ENCODE data around the gene STBD1. TPM values are rescaled to one million over a fixed set of nuclear protein-coding genes. Genes with fewer than 3 reads are reported as not detected.
"Not testable (repeated sequence)": the region's sequence is repeated elsewhere in the genome, so short reads cannot be mapped to it uniquely, and the experiment has no call there.

The STBD1 gene
- total RNA-seq, 1 experiment from 2014 or later = not detected

DNA sequence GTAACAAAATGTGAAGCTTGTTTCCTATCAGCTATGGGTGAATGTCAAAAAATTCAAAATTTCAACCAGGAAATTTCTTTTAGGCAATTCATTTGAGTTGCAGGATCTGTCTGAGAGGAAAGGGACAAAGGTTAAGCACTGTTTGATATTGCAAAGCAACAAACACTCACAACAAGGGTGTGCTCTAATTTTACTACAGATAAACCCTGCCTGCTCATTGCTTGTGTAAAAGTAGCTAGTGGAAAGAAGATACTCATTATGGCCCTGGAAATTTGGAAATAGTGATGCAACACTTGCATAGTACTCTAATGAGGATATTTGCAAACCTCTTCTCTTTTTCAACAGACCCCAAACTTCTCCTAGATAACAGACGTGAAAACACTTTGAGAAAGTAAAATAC is 27.9 kb upstream of the STBD1 start:
- ChIA-PET POLR2A (ENCODE audit: low non-redundant PET) (no interaction called here), CTCF (no interaction called here)
- Histone ChIP-seq H3K27me3 (replicated peaks; ENCODE audit: insufficient read depth, low read depth, low read length, poor library complexity) (no peaks in the 10 kb centered on the region), H3K27ac (ENCODE audit: low read depth, low read length, poor library complexity, severe bottlenecking) (no peak overlapping the region), H3K4me3 (ENCODE audit: low read depth, low read length, poor library complexity, severe bottlenecking) (no peak overlapping the region), H3K36me3 (ENCODE audit: insufficient read depth, low read length, poor library complexity, severe bottlenecking) (no peaks in the 10 kb centered on the region), H3K9me3 (ENCODE audit: low read depth, low read length, poor library complexity, severe bottlenecking) (no peaks in the 10 kb centered on the region), H3K4me1 (ENCODE audit: insufficient read depth, low read length, poor library complexity, severe bottlenecking) (no peaks in the 10 kb centered on the region)
- intact Hi-C loops (cut with micrococcal nuclease; ENCODE audit: unreplicated experiment) = no loop called here
- DNase-seq (ENCODE audit: low spot score) = no peak
- no TSS peak for BruUV-seq (replicated peaks)
- no peak for TF ChIP-seq EZH2 (IDR thresholded peaks at IDR 0.05; ENCODE audit: borderline replicate concordance, low read depth, low read length, poor library complexity, severe bottlenecking)
- TF ChIP-seq, protein P1, sequence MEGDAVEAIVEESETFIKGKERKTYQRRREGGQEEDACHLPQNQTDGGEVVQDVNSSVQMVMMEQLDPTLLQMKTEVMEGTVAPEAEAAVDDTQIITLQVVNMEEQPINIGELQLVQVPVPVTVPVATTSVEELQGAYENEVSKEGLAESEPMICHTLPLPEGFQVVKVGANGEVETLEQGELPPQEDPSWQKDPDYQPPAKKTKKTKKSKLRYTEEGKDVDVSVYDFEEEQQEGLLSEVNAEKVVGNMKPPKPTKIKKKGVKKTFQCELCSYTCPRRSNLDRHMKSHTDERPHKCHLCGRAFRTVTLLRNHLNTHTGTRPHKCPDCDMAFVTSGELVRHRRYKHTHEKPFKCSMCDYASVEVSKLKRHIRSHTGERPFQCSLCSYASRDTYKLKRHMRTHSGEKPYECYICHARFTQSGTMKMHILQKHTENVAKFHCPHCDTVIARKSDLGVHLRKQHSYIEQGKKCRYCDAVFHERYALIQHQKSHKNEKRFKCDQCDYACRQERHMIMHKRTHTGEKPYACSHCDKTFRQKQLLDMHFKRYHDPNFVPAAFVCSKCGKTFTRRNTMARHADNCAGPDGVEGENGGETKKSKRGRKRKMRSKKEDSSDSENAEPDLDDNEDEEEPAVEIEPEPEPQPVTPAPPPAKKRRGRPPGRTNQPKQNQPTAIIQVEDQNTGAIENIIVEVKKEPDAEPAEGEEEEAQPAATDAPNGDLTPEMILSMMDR (conservative IDR thresholded peaks at IDR 0.05; ENCODE audit: low read depth, low read length) = no peak

DNA sequence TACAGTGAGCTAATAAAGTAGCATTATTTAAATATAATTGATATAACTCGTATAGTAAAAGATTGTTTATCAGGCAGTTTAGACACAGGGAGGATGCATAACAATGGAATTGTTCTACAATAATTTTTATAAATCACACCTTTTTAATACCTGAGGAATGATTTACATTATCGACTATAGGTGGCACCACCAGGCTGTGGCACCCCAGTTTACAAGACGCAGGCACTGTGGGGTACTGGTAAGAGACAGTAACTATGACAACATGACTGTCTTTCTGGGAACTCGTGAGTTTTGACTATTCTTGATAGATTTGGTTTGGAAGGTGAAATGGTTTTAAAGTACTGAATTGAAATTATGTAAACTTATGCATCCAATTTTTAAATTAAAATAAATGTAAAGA is 27.1 kb upstream of the STBD1 start:
- no peak overlapping the region for H3K27ac ChIP-seq (ENCODE audit: low read depth, low read length, poor library complexity, severe bottlenecking)
- no peak overlapping the region for H3K4me3 ChIP-seq (ENCODE audit: low read depth, low read length, poor library complexity, severe bottlenecking)
- intact Hi-C loops (cut with micrococcal nuclease; ENCODE audit: unreplicated experiment) = no loop called here
- ChIA-PET POLR2A (ENCODE audit: low non-redundant PET) (no interaction called here), CTCF (no interaction called here)
- BruUV-seq (replicated peaks) = no TSS peak
- no peaks in the 10 kb centered on the region for H3K36me3 ChIP-seq (ENCODE audit: insufficient read depth, low read length, poor library complexity, severe bottlenecking)
- TF ChIP-seq, protein P1 (conservative IDR thresholded peaks at IDR 0.05; ENCODE audit: low read depth, low read length) = no peak
- TF ChIP-seq EZH2 (IDR thresholded peaks at IDR 0.05; ENCODE audit: borderline replicate concordance, low read depth, low read length, poor library complexity, severe bottlenecking) = no peak
- no peak for DNase-seq (ENCODE audit: low spot score)
- no peaks in the 10 kb centered on the region for H3K4me1 ChIP-seq (ENCODE audit: insufficient read depth, low read length, poor library complexity, severe bottlenecking)
- no peaks in the 10 kb centered on the region for H3K9me3 ChIP-seq (ENCODE audit: low read depth, low read length, poor library complexity, severe bottlenecking)
- H3K27me3 ChIP-seq (replicated peaks; ENCODE audit: insufficient read depth, low read depth, low read length, poor library complexity) = no peaks in the 10 kb centered on the region

DNA sequence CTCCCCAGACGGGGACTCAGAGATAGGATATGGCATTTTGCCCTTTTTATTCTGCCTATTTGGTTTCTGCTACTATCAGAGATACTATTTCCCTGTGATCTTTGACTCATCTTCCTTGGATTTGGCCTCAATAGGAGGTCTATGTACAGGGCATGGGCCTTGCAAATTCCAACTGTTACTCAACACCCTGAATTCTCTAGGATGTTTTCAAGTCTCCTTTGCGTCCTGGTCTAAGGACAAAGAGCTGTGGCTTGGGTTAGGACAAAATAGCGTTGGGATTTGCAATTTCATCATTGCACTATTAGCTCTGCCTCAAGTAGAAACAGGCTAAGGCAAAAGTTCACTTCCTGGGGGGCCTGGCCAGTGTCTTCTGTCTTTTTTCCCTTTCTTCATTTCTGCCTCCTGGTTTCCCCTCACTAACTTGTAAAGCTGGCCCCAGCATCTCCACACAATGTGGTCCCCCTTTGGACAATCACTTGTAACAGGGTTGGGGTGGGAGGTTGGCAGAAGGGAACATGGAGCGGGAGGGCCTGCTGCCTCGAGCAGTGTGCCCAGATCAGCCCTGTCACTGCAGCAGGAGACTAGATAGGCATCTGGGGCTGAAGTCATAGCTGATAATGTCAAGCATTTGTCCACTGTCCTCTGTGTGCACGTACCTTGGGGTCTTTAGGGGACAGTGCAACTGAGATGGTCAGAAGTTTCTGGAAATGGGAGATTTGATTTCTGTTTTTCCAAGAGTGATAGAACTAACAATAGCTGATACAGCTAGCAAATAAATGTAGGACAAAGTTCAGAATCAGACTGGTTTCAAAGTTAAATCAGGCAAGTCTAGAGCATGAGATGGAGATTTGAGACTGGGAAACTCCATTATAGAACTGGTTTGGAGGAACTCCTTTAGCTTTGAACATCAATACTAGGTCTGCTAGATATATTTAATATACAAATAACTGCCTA is 25.8 kb upstream of the STBD1 start:
- H3K36me3 ChIP-seq (ENCODE audit: insufficient read depth, low read length, poor library complexity, severe bottlenecking) = no peaks in the 10 kb centered on the region
- intact Hi-C loops (cut with micrococcal nuclease; ENCODE audit: unreplicated experiment) = no loop called here
- no TSS peak for BruUV-seq (replicated peaks)
- ChIA-PET CTCF (no interaction called here), POLR2A (ENCODE audit: low non-redundant PET) (no interaction called here)
- no peak for TF ChIP-seq EZH2 (IDR thresholded peaks at IDR 0.05; ENCODE audit: borderline replicate concordance, low read depth, low read length, poor library complexity, severe bottlenecking)
- TF ChIP-seq, protein P1 (conservative IDR thresholded peaks at IDR 0.05; ENCODE audit: low read depth, low read length) = no peak
- no peak for DNase-seq (ENCODE audit: low spot score)
- H3K27me3 ChIP-seq (replicated peaks; ENCODE audit: insufficient read depth, low read depth, low read length, poor library complexity) = no peaks in the 10 kb centered on the region
- H3K4me1 ChIP-seq (ENCODE audit: insufficient read depth, low read length, poor library complexity, severe bottlenecking) = no peaks in the 10 kb centered on the region
- H3K27ac ChIP-seq (ENCODE audit: low read depth, low read length, poor library complexity, severe bottlenecking) = no peak overlapping the region
- H3K4me3 ChIP-seq (ENCODE audit: low read depth, low read length, poor library complexity, severe bottlenecking) = no peak overlapping the region
- no peaks in the 10 kb centered on the region for H3K9me3 ChIP-seq (ENCODE audit: low read depth, low read length, poor library complexity, severe bottlenecking)

DNA sequence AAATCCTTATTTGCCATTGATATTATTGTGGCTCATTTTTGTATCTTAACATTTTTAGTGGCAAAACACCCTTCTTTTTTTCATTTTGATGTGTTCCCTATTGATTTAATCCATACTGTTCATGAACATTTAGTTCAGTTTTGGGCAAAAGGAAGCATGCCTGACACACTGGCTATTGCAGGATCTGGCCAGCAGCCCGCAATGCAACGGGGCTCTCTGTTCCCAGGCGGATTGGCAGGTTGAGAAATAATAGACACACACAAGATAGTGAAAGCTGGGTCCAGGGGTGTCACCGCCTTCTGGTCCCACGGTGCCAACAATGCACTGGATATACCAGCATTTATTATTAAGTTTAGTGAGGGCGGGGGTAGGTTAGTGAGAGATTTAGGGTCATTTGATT is 24.9 kb upstream of the STBD1 start:
- BruUV-seq (replicated peaks); H3K27ac ChIP-seq (ENCODE audit: low read depth, low read length, poor library complexity, severe bottlenecking); H3K36me3 ChIP-seq (ENCODE audit: insufficient read depth, low read length, poor library complexity, severe bottlenecking); CTCF ChIA-PET; H3K4me1 ChIP-seq (ENCODE audit: insufficient read depth, low read length, poor library complexity, severe bottlenecking); POLR2A ChIA-PET (ENCODE audit: low non-redundant PET); DNase-seq (ENCODE audit: low spot score); H3K27me3 ChIP-seq (replicated peaks; ENCODE audit: insufficient read depth, low read depth, low read length, poor library complexity); intact Hi-C loops (cut with micrococcal nuclease; ENCODE audit: unreplicated experiment); H3K9me3 ChIP-seq (ENCODE audit: low read depth, low read length, poor library complexity, severe bottlenecking); H3K4me3 ChIP-seq (ENCODE audit: low read depth, low read length, poor library complexity, severe bottlenecking): not testable (repeated sequence)

Measured in A673 (cell line).